Caco-2 (cell line): ENCODE results near the gene WDR31. TPM values are rescaled to one million over a fixed set of nuclear protein-coding genes. Genes with fewer than 3 reads are reported as not detected.

Experiments
- BruUV-seq: library from RNA; stranded (reverse); fragments of 400-500 nt; replicated peaks from 2 replicates; lab custom pipeline; 2021; lab: Mats Ljungman, UMichigan
- CTCF ChIA-PET: fragments of 300-600 bp; sonication (Branson Sonifier 250); formaldehyde crosslinking; loops from one replicate; lab custom pipeline; 2022; ENCODE audit warnings: antibody characterized with exemption; lab: Charles Lee
- POLR2A ChIA-PET: fragments of 300-600 bp; sonication (Branson Sonifier 250); formaldehyde crosslinking; loops from one replicate; lab custom pipeline; 2022; ENCODE audit warnings: antibody characterized with exemption; lab: Charles Lee
- DNase-seq, 2 experiments: peaks; one replicate each; pipeline versions ENCODE4 v3.0.0 to v3.0.0-alpha.2; 2020 to 2022
- H3K27me3 ChIP-seq: replicated peaks from 2 replicates; pipeline ENCODE4 v1.6.0; 2011; ENCODE audit warnings: low read length; ENCODE audit not compliant: control insufficient read depth, insufficient read depth
- H3K36me3 ChIP-seq: 2 replicates; pipeline ENCODE4 v1.5.1; 2011; ENCODE audit warnings: low read length; ENCODE audit not compliant: control insufficient read depth, insufficient read depth
- H3K4me1 ChIP-seq: fragments of 250-450 bp; sonication (Bioruptor Pico); 2 replicates; pipeline ENCODE4 v1.5.1; 2020; ENCODE audit warnings: mild to moderate bottlenecking
- H3K4me3 ChIP-seq: 2 replicates; pipeline ENCODE4 v1.5.1; 2011; ENCODE audit warnings: low read depth, mild to moderate bottlenecking, control low read depth, low read length
- H3K9me3 ChIP-seq: fragments of 250-450 bp; sonication (Bioruptor Pico); 2 replicates; pipeline ENCODE4 v1.5.1; 2020; ENCODE audit warnings: mild to moderate bottlenecking, moderate library complexity
- H3K27ac Mint-ChIP-seq: one replicate; pipeline ENCODE4 v1.8.0; 2022; ENCODE audit warnings: mixed read lengths; ENCODE audit not compliant: unreplicated experiment
- H3K27me3 Mint-ChIP-seq: one replicate; pipeline ENCODE4 v1.8.0; 2022; ENCODE audit warnings: mixed read lengths; ENCODE audit not compliant: insufficient read depth, unreplicated experiment
- H3K36me3 Mint-ChIP-seq: one replicate; pipeline ENCODE4 v1.8.0; 2022; ENCODE audit warnings: mild to moderate bottlenecking, mixed read lengths; ENCODE audit not compliant: insufficient read depth, unreplicated experiment
- H3K4me1 Mint-ChIP-seq: one replicate; pipeline ENCODE4 v1.8.0; 2022; ENCODE audit warnings: low read depth, mixed read lengths; ENCODE audit not compliant: unreplicated experiment
- H3K4me3 Mint-ChIP-seq: one replicate; pipeline ENCODE4 v1.8.0; 2022; ENCODE audit warnings: mild to moderate bottlenecking, moderate library complexity, mixed read lengths; ENCODE audit not compliant: unreplicated experiment
- H3K9me3 Mint-ChIP-seq: one replicate; pipeline ENCODE4 v1.8.0; 2022; ENCODE audit warnings: mixed read lengths; ENCODE audit not compliant: unreplicated experiment
- CTCF ChIP-seq, 2 experiments: fragments of 200-600 bp in 1 of 2; IDR thresholded peaks; 1 replicate in 1 of 2; 2 replicates in 1 of 2; pipeline versions ENCODE4 v1.5.1 to v1.8.0; 2011 to 2022; ENCODE audit warnings: antibody characterized with exemption in 1 of 2, control low read depth in 1 of 2, inconsistent platforms in 1 of 2, low read depth in 1 of 2, low read length in 1 of 2, mild to moderate bottlenecking in 1 of 2, moderate library complexity in 1 of 2; ENCODE audit not compliant: insufficient read depth in 1 of 2, severe bottlenecking in 1 of 2, unreplicated experiment in 1 of 2
- intact Hi-C: fragments of 100-400 bp; cut with micrococcal nuclease; formaldehyde crosslinking; loops from one replicate; pipeline ENCODE4 v1.10.0; 2022; ENCODE audit not compliant: unreplicated experiment
- total RNA-seq: library from RNA; stranded (reverse); gene quantifications from 2 replicates; pipeline ENCODE4 v1.2.3, GENCODE V29; 2022

The WDR31 gene
- total RNA-seq, 1 experiment from 2014 or later, result 1.9 TPM

- ChIA-PET POLR2A (interaction anchor here (1.0 to 2.1 kb wide), 4 partner anchors 10 to 75 kb away, joined by 5 to 10 read pairs (median 8); partner anchors contain the start of genes C9orf43, CDC26, POLE3 and PRPF4), CTCF (interaction anchor here (1.3 to 1.6 kb wide), 2 partner anchors 26 to 75 kb away, joined by 5 to 6 read pairs; partner anchors contain the start of genes CDC26, HDHD3 and PRPF4)
- no peak overlapping the region for H3K27ac Mint-ChIP-seq
- H3K4me1 ChIP-seq, result no peaks in the 10 kb centered on the region
- H3K36me3 ChIP-seq, result no peaks in the 10 kb centered on the region
- TF ChIP-seq CTCF (IDR thresholded peaks at IDR 0.05; ENCODE audit: insufficient read depth in 1 of 2, low read depth in 1 of 2, low read length in 1 of 2, severe bottlenecking in 1 of 2, unreplicated experiment in 1 of 2), result no peak
- no TSS peak for BruUV-seq
- H3K9me3 Mint-ChIP-seq, result no peaks in the 10 kb centered on the region
- peak overlapping the region; percentile 85 for H3K4me3 ChIP-seq
- no peaks in the 10 kb centered on the region for H3K27me3 Mint-ChIP-seq
- no peaks in the 10 kb centered on the region for H3K27me3 ChIP-seq
- H3K36me3 Mint-ChIP-seq, result no peaks in the 10 kb centered on the region
- peak overlapping the region; percentile 72 for H3K4me3 Mint-ChIP-seq
- no peaks in the 10 kb centered on the region for H3K9me3 ChIP-seq
- no peak for DNase-seq
- peaks cover 12% of the 10 kb centered on the region for H3K4me1 Mint-ChIP-seq
- intact Hi-C loops, result no loop called here
Measured at GRCh38 chr9:113350107-113350661, 10.1 kb upstream of the WDR31 start.

DNA sequence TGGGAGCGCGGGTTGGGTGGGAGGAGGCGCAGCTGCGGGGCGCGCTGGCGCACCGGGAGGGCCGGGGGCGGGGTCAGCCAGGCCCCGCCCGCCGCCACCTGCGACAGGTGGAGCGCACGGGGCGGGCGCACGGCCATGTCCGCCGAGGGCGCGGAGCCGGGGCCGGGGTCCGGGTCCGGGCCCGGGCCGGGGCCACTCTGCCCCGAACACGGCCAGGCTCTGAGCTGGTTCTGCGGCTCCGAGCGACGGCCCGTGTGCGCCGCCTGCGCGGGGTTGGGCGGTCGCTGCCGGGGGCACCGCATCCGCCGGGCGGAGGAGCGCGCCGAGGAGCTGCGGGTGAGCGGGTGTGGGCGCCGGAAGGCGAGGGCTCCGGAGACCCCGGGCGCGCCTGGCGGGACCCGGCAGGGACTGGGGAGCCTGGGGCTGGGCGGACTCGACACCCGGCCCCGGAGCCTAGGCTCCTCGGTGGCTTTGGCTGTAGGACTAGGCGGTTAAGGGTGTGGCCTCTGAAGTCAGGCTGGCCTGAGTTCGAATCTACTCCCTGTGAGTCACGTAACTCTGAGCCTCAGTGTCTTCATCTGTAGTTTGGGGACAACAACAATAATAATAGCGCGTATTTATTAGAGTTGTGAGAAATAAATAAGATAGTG is 9.5 kb upstream of the WDR31 start, which contains the start of gene BSPRY:
Gene BSPRY (plus strand): TSS at position 97 of the 650 bp plus-strand sequence. CDS start 39 bp downstream, at position 136.
- Mint-ChIP-seq H3K27me3 (no peaks in the 10 kb centered on the region), H3K36me3 (no peaks in the 10 kb centered on the region), H3K4me3 (peak within 1 kb of the TSS; percentile 72), H3K9me3 (no peaks in the 10 kb centered on the region), H3K27ac (no peak within 1 kb of the TSS), H3K4me1 (peaks cover 12% of the 10 kb centered on the region)
- no peak for TF ChIP-seq CTCF (IDR thresholded peaks at IDR 0.05; ENCODE audit: insufficient read depth in 1 of 2, low read depth in 1 of 2, low read length in 1 of 2, severe bottlenecking in 1 of 2, unreplicated experiment in 1 of 2)
- POLR2A ChIA-PET, result interaction anchor here (1.0 to 2.1 kb wide), 4 partner anchors 9 to 74 kb away, joined by 5 to 10 read pairs (median 8); partner anchors contain the start of genes C9orf43, CDC26, POLE3 and PRPF4
- no TSS peak for BruUV-seq
- intact Hi-C loops, result loop anchor here (1.0 to 2.0 kb wide), 3 partner anchors 9 to 61 kb away; partner anchors contain the start of genes C9orf43, POLE3 and WDR31
- peak in 1 of 2 experiments; percentile 69 for DNase-seq
- Histone ChIP-seq H3K4me1 (no peaks in the 10 kb centered on the region), H3K27me3 (no peaks in the 10 kb centered on the region), H3K9me3 (no peaks in the 10 kb centered on the region), H3K4me3 (peak within 1 kb of the TSS; percentile 85), H3K36me3 (no peaks in the 10 kb centered on the region)
- CTCF ChIA-PET, result interaction anchor here (0.6 to 1.6 kb wide), 5 partner anchors 9 to 446 kb away, joined by 3 to 6 read pairs (median 5); partner anchors contain the start of genes CDC26, HDHD3 and PRPF4

- H3K4me3 Mint-ChIP-seq, result peak overlapping the region; percentile 72
- peaks cover 12% of the 10 kb centered on the region for H3K4me1 Mint-ChIP-seq
- Histone ChIP-seq H3K36me3 (no peaks in the 10 kb centered on the region), H3K27me3 (no peaks in the 10 kb centered on the region), H3K9me3 (no peaks in the 10 kb centered on the region), H3K4me1 (no peaks in the 10 kb centered on the region), H3K4me3 (peak overlapping the region; percentile 85)
- DNase-seq, result no peak
- H3K9me3 Mint-ChIP-seq, result no peaks in the 10 kb centered on the region
- POLR2A ChIA-PET, result interaction anchor here (1.5 to 2.1 kb wide), 3 partner anchors 9 to 74 kb away, joined by 5 to 10 read pairs (median 7); partner anchors contain the start of genes C9orf43, CDC26, POLE3 and PRPF4
- no peak overlapping the region for H3K27ac Mint-ChIP-seq
- TF ChIP-seq CTCF (IDR thresholded peaks at IDR 0.05; ENCODE audit: insufficient read depth in 1 of 2, low read depth in 1 of 2, low read length in 1 of 2, severe bottlenecking in 1 of 2, unreplicated experiment in 1 of 2), result no peak
- no TSS peak for BruUV-seq
- no peaks in the 10 kb centered on the region for H3K27me3 Mint-ChIP-seq
- H3K36me3 Mint-ChIP-seq, result no peaks in the 10 kb centered on the region
- intact Hi-C loops, result loop anchor here (1.0 to 2.0 kb wide), 3 partner anchors 9 to 62 kb away; partner anchors contain the start of genes C9orf43, POLE3 and WDR31
- CTCF ChIA-PET, result interaction anchor here (0.6 to 1.7 kb wide), 6 partner anchors 9 to 446 kb away, joined by 3 to 7 read pairs (median 6); partner anchors contain the start of genes ALAD, CDC26, HDHD3 and PRPF4
Measured at GRCh38 chr9:113349066-113349444, 9.0 kb upstream of the WDR31 start.
